ENCODE data around the gene RTN4R. TPM values are rescaled to one million over a fixed set of nuclear protein-coding genes. Genes with fewer than 3 reads are reported as not detected.

Gene RTN4R
- total RNA-seq, 1 donor from 2014 or later = 5.5 TPM

DNA sequence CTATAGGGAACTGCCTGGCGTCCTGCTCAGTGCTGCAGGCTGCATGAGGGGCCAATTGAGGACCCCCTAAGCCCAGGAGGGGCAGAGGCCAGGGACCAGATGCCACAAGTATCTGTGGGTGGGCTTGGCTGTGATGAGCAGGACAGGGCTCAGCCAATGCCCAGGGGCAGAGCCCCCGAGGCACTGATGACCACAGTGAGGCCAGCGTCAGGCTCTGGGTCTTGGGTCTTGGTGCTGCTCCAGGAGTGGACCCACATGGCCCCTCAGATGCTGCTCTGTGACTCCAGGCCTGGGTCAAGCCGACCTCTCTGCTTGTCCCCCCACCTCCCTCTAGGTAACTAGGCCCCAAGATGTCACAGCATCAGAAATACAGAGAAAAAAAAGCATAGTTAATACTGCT, 50.6 kb downstream of the RTN4R start:
- Mint-ChIP-seq H3K4me1 (ENCODE audit: low read depth) (no peaks in the 10 kb centered on the region), H3K27ac (ENCODE audit: unreplicated experiment) (no peak overlapping the region), H3K9me3 (ENCODE audit: low read depth) (no peaks in the 10 kb centered on the region), H3K27me3 (ENCODE audit: low read depth) (no peaks in the 10 kb centered on the region), H3K36me3 (ENCODE audit: low read depth) (no peaks in the 10 kb centered on the region), H3K4me3 (ENCODE audit: unreplicated experiment) (no peak overlapping the region)
- no peak for DNase-seq (ENCODE audit: low spot score)
- TF ChIP-seq, protein P1, sequence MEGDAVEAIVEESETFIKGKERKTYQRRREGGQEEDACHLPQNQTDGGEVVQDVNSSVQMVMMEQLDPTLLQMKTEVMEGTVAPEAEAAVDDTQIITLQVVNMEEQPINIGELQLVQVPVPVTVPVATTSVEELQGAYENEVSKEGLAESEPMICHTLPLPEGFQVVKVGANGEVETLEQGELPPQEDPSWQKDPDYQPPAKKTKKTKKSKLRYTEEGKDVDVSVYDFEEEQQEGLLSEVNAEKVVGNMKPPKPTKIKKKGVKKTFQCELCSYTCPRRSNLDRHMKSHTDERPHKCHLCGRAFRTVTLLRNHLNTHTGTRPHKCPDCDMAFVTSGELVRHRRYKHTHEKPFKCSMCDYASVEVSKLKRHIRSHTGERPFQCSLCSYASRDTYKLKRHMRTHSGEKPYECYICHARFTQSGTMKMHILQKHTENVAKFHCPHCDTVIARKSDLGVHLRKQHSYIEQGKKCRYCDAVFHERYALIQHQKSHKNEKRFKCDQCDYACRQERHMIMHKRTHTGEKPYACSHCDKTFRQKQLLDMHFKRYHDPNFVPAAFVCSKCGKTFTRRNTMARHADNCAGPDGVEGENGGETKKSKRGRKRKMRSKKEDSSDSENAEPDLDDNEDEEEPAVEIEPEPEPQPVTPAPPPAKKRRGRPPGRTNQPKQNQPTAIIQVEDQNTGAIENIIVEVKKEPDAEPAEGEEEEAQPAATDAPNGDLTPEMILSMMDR (IDR thresholded peaks at IDR 0.05) = no peak

DNA sequence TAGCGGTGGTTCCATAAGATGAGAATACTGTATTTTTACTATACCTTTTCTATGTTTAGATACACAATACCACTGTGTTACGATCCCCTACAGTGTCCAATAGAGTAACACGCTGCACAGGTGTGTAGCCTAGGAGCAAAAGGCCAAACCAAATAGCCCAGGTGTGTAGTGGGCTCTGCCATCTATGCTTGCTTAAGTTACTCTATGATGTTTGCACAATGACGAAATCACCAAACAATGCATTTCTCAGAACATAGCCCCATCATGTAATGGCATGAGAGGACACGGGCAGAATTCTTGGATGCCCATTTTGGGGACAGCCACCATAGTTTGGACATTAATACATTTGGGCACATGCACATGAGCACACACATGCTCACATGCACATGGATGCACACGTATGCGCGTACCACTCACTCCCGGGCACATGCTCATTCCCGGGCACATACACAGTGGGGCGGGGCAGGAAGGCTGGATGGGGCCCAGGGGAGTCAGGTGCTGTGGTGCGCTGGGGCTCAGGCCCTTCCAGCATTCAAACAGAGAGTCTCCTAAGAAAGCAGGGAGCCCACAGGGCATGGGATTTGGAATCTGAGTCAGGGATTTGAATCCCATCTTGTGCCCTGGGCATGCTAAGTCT, 51.1 kb downstream of the RTN4R start:
- no peaks in the 10 kb centered on the region for H3K36me3 Mint-ChIP-seq (ENCODE audit: low read depth)
- no peaks in the 10 kb centered on the region for H3K9me3 Mint-ChIP-seq (ENCODE audit: low read depth)
- H3K27me3 Mint-ChIP-seq (ENCODE audit: low read depth) = no peaks in the 10 kb centered on the region
- H3K4me1 Mint-ChIP-seq (ENCODE audit: low read depth) = no peaks in the 10 kb centered on the region
- TF ChIP-seq, protein P1 (IDR thresholded peaks at IDR 0.05) = no peak
- no peak overlapping the region for H3K27ac Mint-ChIP-seq (ENCODE audit: unreplicated experiment)
- no peak for DNase-seq (ENCODE audit: low spot score)
- H3K4me3 Mint-ChIP-seq (ENCODE audit: unreplicated experiment) = no peak overlapping the region

DNA sequence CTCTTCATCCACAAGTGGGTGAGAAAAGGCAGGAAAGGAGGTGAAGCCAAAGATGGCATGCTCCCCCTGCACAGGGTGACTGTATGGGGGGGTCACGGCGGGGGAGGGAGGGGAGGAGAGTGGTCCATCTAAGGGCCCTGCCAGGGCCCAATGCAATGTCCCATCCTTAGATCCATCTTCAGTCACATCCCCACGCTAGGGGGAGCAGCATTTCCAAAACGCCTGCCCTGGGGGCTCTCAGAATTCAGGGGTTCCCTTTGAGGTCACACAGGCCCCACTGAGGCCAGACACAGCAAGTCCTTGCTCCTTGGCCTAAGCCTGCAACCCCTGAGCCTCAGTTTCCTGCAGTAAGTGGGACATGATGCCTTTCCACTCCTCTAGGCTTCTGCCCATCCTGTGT, 52.4 kb downstream of the RTN4R start:
- DNase-seq (ENCODE audit: low spot score) = no peak
- no peaks in the 10 kb centered on the region for H3K4me1 Mint-ChIP-seq (ENCODE audit: low read depth)
- no peak overlapping the region for H3K27ac Mint-ChIP-seq (ENCODE audit: unreplicated experiment)
- H3K27me3 Mint-ChIP-seq (ENCODE audit: low read depth) = no peaks in the 10 kb centered on the region
- TF ChIP-seq, protein P1 (IDR thresholded peaks at IDR 0.05) = no peak
- no peaks in the 10 kb centered on the region for H3K36me3 Mint-ChIP-seq (ENCODE audit: low read depth)
- H3K9me3 Mint-ChIP-seq (ENCODE audit: low read depth) = no peaks in the 10 kb centered on the region
- H3K4me3 Mint-ChIP-seq (ENCODE audit: unreplicated experiment) = no peak overlapping the region

DNA sequence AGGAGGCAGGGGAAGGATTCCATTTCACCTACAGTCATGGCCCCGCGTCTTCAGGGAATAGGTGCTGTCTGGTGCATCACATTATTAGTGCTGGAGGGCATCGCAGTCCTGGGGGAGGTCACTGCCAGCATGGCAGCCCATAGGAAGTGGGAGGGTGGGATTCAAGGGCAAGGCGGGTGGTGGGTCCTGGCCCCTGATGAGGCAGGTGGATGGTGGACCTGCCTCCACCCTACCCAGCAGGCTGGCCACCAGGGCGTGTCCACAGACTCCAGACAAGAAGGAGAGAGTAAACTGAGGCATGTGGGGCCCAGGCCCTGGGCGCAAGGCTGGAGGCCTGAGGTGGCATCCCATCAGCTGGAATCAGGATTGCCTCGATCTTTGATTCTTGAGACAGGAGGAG, 53.3 kb downstream of the RTN4R start:
- H3K9me3 Mint-ChIP-seq (ENCODE audit: low read depth) = no peaks in the 10 kb centered on the region
- no peaks in the 10 kb centered on the region for H3K4me1 Mint-ChIP-seq (ENCODE audit: low read depth)
- H3K4me3 Mint-ChIP-seq (ENCODE audit: unreplicated experiment) = no peak overlapping the region
- DNase-seq (ENCODE audit: low spot score) = no peak
- no peaks in the 10 kb centered on the region for H3K27me3 Mint-ChIP-seq (ENCODE audit: low read depth)
- no peaks in the 10 kb centered on the region for H3K36me3 Mint-ChIP-seq (ENCODE audit: low read depth)
- no peak overlapping the region for H3K27ac Mint-ChIP-seq (ENCODE audit: unreplicated experiment)
- TF ChIP-seq, protein P1 (IDR thresholded peaks at IDR 0.05) = no peak

DNA sequence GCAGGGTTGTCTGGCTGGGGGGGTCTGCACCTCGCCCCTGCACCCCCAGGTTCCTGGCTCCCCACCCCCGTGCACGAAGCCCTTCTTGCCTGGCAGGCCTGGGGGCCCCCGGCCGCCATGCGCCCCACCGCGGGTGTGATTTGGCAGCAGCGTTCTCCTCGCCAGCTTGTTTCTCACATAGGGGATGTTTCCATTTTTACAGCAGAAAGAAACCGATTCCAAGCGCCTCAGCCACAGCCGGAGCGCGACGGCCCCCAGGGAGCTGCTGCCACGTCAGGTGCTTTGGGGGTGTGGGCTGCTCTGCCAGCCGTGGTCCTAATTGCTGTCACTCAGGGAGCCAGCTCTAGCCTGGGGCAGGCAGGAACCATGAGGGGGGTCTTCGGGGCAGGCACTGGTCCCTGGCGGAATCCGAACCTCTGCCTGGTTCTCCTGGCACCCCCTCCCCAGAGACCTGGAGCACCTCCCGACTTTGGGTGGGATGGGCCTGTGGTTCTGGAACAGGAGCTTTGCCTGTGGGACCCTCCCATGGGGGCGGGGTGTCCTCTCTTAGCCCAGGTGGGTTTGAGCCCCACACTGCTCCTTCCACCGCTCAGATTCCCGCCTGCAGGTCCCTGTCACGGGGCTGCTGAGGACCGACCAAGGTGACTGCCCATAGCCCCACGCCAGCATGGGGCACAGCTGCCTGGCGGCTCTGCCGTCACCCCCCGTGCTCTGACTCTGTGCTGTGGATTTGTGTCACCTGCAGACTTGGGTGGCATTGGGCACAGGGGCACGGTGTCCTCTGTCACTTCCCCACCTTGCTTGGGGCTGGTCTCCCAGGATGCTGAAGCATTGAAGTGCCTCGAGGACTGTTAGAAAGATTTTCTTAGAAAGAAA, 54.0 kb downstream of the RTN4R start:
- Mint-ChIP-seq H3K4me3 (ENCODE audit: unreplicated experiment) (no peak overlapping the region), H3K27ac (ENCODE audit: unreplicated experiment) (no peak overlapping the region), H3K4me1 (ENCODE audit: low read depth) (no peaks in the 10 kb centered on the region), H3K36me3 (ENCODE audit: low read depth) (no peaks in the 10 kb centered on the region), H3K27me3 (ENCODE audit: low read depth) (no peaks in the 10 kb centered on the region), H3K9me3 (ENCODE audit: low read depth) (no peaks in the 10 kb centered on the region)
- TF ChIP-seq, protein P1 (IDR thresholded peaks at IDR 0.05) = no peak
- no peak for DNase-seq (ENCODE audit: low spot score)

Measured in chondrocyte (in vitro differentiated cells).